Ishikawa (cell line): ENCODE data around the gene PPIP5K2.

Experiments used
- CEBPB ChIP-seq: IDR thresholded peaks from 2 replicates; pipeline ENCODE4 v1.6.1; 2012
- EP300 ChIP-seq: IDR thresholded peaks from 2 replicates; pipeline ENCODE4 v1.6.1; 2012; ENCODE audit warnings: borderline replicate concordance
- TCF12 ChIP-seq: IDR thresholded peaks from 2 replicates; pipeline ENCODE4 v1.6.1; 2012; ENCODE audit warnings: low read depth
- TEAD4 ChIP-seq: IDR thresholded peaks from 2 replicates; pipeline ENCODE4 v1.6.1; 2012
- ZBTB7A ChIP-seq: IDR thresholded peaks from 2 replicates; pipeline ENCODE4 v1.6.1; 2012; ENCODE audit warnings: low read depth
- TF ChIP-seq, protein P1 (sequence below): IDR thresholded peaks from 2 replicates; pipeline ENCODE4 v1.6.1; 2012
- TF ChIP-seq, protein P2 (sequence below): IDR thresholded peaks from 2 replicates; pipeline ENCODE4 v1.6.1; 2012; ENCODE audit warnings: low read depth, mild to moderate bottlenecking

DNA sequence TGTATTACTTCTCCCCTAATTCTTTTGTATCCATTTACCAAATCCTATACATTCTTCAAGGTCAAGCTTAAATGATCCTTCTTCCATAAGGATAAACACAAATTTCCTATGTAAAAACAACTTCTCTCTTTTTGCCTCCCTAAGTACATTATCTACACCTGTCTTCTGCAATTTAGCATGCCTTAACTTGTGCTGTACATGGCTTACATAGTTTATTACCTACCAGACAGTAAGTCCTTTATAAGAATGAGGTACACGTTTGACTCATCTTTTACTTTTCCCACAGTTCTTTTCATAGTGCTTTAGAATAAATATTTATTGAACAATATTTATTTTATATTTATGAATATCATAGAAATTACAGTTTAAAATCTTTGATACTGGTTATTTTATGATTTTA lies 33.6 kb upstream of the PPIP5K2 start:
- TF ChIP-seq, protein P1, sequence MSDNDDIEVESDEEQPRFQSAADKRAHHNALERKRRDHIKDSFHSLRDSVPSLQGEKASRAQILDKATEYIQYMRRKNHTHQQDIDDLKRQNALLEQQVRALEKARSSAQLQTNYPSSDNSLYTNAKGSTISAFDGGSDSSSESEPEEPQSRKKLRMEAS: no peak
- TF ChIP-seq CEBPB: no peak
- TF ChIP-seq ZBTB7A: no peak
- TF ChIP-seq EP300: no peak
- TF ChIP-seq, protein P2, sequence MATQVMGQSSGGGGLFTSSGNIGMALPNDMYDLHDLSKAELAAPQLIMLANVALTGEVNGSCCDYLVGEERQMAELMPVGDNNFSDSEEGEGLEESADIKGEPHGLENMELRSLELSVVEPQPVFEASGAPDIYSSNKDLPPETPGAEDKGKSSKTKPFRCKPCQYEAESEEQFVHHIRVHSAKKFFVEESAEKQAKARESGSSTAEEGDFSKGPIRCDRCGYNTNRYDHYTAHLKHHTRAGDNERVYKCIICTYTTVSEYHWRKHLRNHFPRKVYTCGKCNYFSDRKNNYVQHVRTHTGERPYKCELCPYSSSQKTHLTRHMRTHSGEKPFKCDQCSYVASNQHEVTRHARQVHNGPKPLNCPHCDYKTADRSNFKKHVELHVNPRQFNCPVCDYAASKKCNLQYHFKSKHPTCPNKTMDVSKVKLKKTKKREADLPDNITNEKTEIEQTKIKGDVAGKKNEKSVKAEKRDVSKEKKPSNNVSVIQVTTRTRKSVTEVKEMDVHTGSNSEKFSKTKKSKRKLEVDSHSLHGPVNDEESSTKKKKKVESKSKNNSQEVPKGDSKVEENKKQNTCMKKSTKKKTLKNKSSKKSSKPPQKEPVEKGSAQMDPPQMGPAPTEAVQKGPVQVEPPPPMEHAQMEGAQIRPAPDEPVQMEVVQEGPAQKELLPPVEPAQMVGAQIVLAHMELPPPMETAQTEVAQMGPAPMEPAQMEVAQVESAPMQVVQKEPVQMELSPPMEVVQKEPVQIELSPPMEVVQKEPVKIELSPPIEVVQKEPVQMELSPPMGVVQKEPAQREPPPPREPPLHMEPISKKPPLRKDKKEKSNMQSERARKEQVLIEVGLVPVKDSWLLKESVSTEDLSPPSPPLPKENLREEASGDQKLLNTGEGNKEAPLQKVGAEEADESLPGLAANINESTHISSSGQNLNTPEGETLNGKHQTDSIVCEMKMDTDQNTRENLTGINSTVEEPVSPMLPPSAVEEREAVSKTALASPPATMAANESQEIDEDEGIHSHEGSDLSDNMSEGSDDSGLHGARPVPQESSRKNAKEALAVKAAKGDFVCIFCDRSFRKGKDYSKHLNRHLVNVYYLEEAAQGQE: no peak
- no peak for TF ChIP-seq TEAD4
- no peak for TF ChIP-seq TCF12
